Suprapubic skin (tissue), 4 donors: Measurements from ENCODE around the gene CDKN2B-AS1.

Experiments used
- CTCF ChIP-seq, 2 donors: fragments of 200-600 bp in 1 of 2; fragments of 450-650 bp in 1 of 2; sonication (generic) in 1 of 2; IDR thresholded peaks; one replicate each; pipeline ENCODE4 v1.5.1; 2016 to 2019; ENCODE audit warnings: antibody characterized with exemption in 2 of 2, mild to moderate bottlenecking in 1 of 2, moderate library complexity in 1 of 2
- EP300 ChIP-seq: sonication (generic); formaldehyde crosslinking; IDR thresholded peaks from one replicate; pipeline ENCODE4 v1.6.1; 2017; ENCODE audit warnings: antibody characterized with exemption
- POLR2A ChIP-seq, 2 donors: fragments of 450-650 bp; IDR thresholded peaks; one replicate each; pipeline ENCODE4 v1.6.1; 2017; ENCODE audit warnings: antibody characterized with exemption in 2 of 2, mild to moderate bottlenecking in 2 of 2, moderate library complexity in 2 of 2
- POLR2AphosphoS5 ChIP-seq, 3 donors: sonication (generic); formaldehyde crosslinking; IDR thresholded peaks; one replicate each; pipeline ENCODE4 v1.6.1; 2017; ENCODE audit warnings: antibody characterized with exemption in 3 of 3

GRCh38 chr9:22041344-22041743 is 46.8 kb downstream of the CDKN2B-AS1 start:
- no peak for TF ChIP-seq POLR2AphosphoS5 (IDR thresholded peaks at IDR 0.05)
- no peak for TF ChIP-seq CTCF (IDR thresholded peaks at IDR 0.05)
- TF ChIP-seq POLR2A (IDR thresholded peaks at IDR 0.05): no peak
- no peak for TF ChIP-seq EP300
